K562 treated with DMSO at 1 percent for 12 hours (cell line): ENCODE measurements around the gene F8. TPM values are rescaled to one million over a fixed set of nuclear protein-coding genes. Genes with fewer than 3 reads are reported as not detected.

ENCODE experiments used
- total RNA-seq: library from RNA; unstranded; fragments of 300-600 nt; gene quantifications from 2 replicates; pipeline ENCODE4 v1.2.3, GENCODE V29; 2022; ENCODE audit not compliant: insufficient read depth

Gene F8
- 0.76 and 2.8 TPM in 2 replicates for total RNA-seq

DNA sequence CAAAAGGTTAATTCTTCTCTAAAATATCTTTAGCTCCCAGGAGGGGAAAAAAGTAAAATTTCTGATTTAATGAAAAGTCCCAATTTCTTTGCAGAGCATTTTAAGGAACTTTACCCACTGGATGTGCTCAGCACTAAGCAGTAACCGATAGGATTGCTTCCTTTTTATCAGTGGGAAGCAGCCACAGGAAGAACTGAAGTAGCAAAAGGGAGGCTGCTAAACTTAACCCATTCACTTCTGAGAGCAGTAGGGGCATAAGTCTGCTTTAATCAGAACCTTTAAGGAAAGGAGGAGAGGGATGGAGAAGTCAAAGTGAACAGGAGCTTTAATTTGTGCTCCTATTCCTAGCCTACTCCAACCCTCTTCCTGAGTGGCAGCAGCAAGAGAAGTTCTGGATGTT, at the start of gene F8:
TSS of gene F8 (minus strand) at position 139 of the 400 bp plus-strand sequence. CDS start 171 bp downstream, outside the sequence.

DNA sequence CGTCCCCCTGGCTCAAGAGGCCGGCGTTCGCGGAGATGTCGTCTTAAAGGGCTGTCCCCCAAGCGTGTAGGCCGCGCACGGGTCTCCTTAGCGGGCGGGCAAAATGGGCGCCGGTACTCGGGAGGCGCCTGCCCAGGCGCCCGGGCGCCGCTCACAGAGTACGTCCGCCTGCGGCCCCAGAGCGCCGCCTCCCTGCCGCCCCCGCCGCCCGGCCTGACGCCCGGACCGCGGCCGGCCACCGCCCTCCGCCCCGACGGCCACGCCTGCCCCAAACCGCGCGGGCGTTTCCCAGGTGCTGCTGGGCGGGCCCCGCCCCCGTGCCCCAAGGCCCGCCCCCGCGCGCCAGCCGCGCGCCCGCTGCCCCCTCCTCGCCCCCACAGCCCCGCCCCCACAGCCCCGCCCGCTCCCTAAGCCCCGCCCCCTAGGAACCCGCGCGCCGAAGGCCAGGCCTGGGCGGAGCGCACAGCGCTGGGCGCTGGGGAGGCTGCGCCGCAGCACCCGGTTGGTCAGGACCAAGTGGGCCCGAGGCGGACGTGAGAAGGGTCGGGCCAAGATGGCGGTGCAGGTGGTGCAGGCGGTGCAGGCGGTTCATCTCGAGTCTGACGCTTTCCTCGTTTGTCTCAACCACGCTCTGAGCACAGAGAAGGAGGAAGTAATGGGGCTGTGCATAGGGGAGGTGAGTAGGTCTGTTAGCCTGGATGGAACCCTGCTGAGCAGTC, 48.6 kb upstream of the F8 start, which contains the start of the genes BRCC3, CMC4 and MTCP1:
TSS of gene BRCC3 (plus strand) at position 534 of the 719 bp plus-strand sequence. CDS start at position 554, 20 bp downstream.
TSS of gene CMC4 (minus strand) at position 162 of the 719 bp plus-strand sequence. CDS start 7,113 bp downstream, outside the sequence.
TSS of gene MTCP1 (minus strand) at position 162 of the 719 bp plus-strand sequence. CDS start 5,126 bp downstream, outside the sequence.

GRCh38 chrX:155026727-155027508, 4.4 kb upstream of the F8 start, which contains the start of gene FUNDC2:
Gene FUNDC2 (plus strand): TSS chrX:155026844. CDS start chrX:155026939, 95 bp downstream.

GRCh38 chrX:154886069-154886788, 136.3 kb downstream of the F8 start, which contains the start of gene F8A1:
Gene F8A1 (plus strand): TSS chrX:154886355. CDS start chrX:154886375, 20 bp downstream.

DNA sequence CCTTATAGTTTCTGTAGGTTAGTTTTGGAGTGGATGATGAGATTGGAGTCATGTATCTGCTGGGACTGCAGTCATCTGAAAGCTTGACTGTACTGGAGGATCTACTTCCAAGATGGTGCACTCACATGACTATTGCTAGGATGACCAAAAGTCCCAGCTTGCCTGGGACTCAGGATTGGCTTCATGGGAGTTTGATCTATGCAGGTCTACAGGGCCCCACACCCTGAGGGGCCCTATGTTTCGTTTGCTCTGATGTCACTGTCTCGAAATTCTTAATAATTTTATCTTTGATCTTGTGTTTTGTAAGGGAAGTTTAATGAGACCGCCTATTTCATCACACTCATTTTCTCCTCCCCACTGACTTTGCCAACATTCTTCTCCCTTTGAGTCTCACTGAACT, 188.0 kb downstream of the F8 start, which contains the start of gene SMIM9:
TSS of gene SMIM9 (minus strand) at position 101 of the 400 bp plus-strand sequence. CDS start 3,806 bp downstream, outside the sequence.

DNA sequence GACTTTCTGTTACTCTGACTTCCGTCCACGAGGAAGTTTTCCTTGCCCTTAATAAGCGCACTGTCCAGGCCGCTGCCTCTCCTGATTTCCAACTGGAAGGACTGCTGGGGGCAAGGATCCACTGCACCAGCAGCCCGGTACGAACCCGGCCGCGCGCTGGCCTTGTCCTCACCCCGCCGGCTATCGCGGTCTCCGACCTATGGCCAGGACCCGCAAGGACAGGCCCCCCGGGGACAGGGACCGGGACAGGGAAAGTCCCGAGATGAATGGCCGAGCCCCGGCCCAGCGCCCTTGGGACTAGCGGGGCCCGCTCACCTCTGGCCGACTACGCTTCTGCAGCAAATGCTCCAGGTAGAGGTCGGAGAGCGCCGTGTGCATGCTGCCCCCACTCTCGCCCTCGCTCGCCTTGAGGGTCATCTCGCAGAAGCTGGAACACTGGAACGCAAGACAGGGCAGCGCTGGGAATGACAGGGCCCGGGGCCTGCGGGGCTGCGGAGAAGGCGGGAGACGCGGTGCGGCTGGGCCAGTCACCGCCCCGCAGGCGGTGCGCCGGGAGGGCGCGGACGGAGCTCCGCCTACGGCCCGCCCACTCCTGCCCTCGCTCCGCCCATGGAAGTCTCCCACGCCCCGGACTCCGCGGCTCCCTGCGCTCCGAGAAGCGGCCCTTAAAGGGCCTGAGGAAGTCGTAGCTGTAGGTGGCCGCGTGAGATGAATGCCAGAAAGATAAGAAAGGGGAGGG, 217.4 kb downstream of the F8 start, which contains the start of gene MPP1:
TSS of gene MPP1 (minus strand) at position 529 of the 739 bp plus-strand sequence. CDS start at position 417, 112 bp downstream.

Other genes with a start within 250 kb of the F8 start
- 156 and 272 TPM in 2 replicates for gene MPP1, start 217.2 kb downstream of the F8 start, total RNA-seq
- not detected in 2 replicates for gene SMIM9, start 188.1 kb downstream of the F8 start, total RNA-seq
- gene F8A1, start 136.4 kb downstream of the F8 start, total RNA-seq = not detected in 2 replicates
- gene FUNDC2, start 4.1 kb upstream of the F8 start, total RNA-seq = 107 and 109 TPM in 2 replicates
- gene CMC4, start 48.4 kb upstream of the F8 start, total RNA-seq = 24.0 and 25.9 TPM in 2 replicates
- 8.6 and 39.4 TPM in 2 replicates for gene MTCP1, start 48.4 kb upstream of the F8 start, total RNA-seq
- gene BRCC3, start 48.8 kb upstream of the F8 start, total RNA-seq = 4.5 and 13.3 TPM in 2 replicates
- 66.0 and 91.3 TPM in 2 replicates for gene VBP1, start 193.7 kb upstream of the F8 start, total RNA-seq
- gene RAB39B, start 241.8 kb upstream of the F8 start, total RNA-seq = not detected in 2 replicates